HG03354 (cell line): ENCODE results near the gene CCR9.

Experiments
- ATAC-seq: cut with Tn5 transposase; IDR thresholded peaks from one replicate; pipeline ENCODE4 v1.9.1; 2021; ENCODE audit warnings: mild to moderate bottlenecking; ENCODE audit not compliant: unreplicated experiment, poor library complexity, severe bottlenecking

Gene CCR9

GRCh38 chr3:45950131-45950530 lies 63.8 kb downstream of the CCR9 start:
- no peak for ATAC-seq

- no peak for ATAC-seq
These were observed 64.6 kb downstream of the CCR9 start for GRCh38 chr3:45950686-45951600.

- no peak for ATAC-seq
These were observed 65.6 kb downstream of the CCR9 start for GRCh38 chr3:45951946-45952345.

GRCh38 chr3:45952456-45952855 lies 66.1 kb downstream of the CCR9 start:
- no peak for ATAC-seq
